ENCODE results near the gene SLC13A5.

- TF ChIP-seq CTCF (conservative IDR thresholded peaks at IDR 0.05 in 1 of 2, IDR thresholded peaks at IDR 0.05 in 1 of 2; ENCODE audit: extremely low read depth in 1 of 2, insufficient read depth in 1 of 2, low read depth in 1 of 2, low read length in 2 of 2) = no peak
- no peak for TF ChIP-seq EZH2 (IDR thresholded peaks at IDR 0.05; ENCODE audit: borderline replicate concordance, low read length)
Observed at GRCh38 chr17:6639014-6639585, 74.1 kb downstream of the SLC13A5 start.
